ENCODE data around the gene TAS2R20.

Gene TAS2R20

DNA sequence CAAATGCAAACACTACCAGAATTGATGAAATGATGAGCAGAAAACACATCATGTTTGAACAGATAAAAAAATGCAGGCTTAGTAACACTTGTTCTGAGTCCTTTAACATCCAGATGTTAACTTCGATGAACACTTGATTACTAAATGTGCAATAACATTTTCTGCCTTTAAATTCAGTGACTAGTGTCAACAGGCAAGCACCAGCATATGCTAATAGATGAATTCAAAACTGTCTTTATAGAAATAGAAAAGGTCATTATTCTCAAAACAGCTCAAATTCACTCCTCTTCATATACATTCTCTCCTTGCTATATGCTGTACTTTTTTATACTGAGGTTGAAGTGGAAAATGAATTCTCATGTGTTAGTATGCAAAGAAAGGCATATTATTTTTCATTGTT lies 24.4 kb upstream of the TAS2R20 start, which contains the start of gene TAS2R19:
Gene TAS2R19, minus strand, starts transcription at position 101 of the 400 bp plus-strand sequence. Its CDS starts 49 bp downstream, at position 52.
- no peak for TF ChIP-seq CTCF (IDR thresholded peaks at IDR 0.05; ENCODE audit: control insufficient read depth, insufficient read depth, low read depth, low read length, missing control alignments)
- no peak for DNase-seq (ENCODE audit: low read depth)

GRCh38 chr12:11016937-11017336 lies 18.8 kb upstream of the TAS2R20 start:
- TF ChIP-seq CTCF (IDR thresholded peaks at IDR 0.05; ENCODE audit: control insufficient read depth, insufficient read depth, low read depth, low read length, missing control alignments), result no peak
- H3K4me3 ChIP-seq (ENCODE audit: control insufficient read depth, low read depth, low read length), result no peak overlapping the region
- no peak for DNase-seq (ENCODE audit: low read depth)

More for the DNA sequence above, 24.4 kb upstream of the TAS2R20 start, which contains the start of gene TAS2R19:
- no peak within 1 kb of the TSS for H3K4me3 ChIP-seq (ENCODE audit: control insufficient read depth, low read depth, low read length)

- no peak overlapping the region for H3K4me3 ChIP-seq (ENCODE audit: control insufficient read depth, low read depth, low read length)
- no peak for DNase-seq (ENCODE audit: low read depth)
- no peak for TF ChIP-seq CTCF (IDR thresholded peaks at IDR 0.05; ENCODE audit: control insufficient read depth, insufficient read depth, low read depth, low read length, missing control alignments)
Observed at GRCh38 chr12:11015775-11016430, 17.8 kb upstream of the TAS2R20 start.

DNA sequence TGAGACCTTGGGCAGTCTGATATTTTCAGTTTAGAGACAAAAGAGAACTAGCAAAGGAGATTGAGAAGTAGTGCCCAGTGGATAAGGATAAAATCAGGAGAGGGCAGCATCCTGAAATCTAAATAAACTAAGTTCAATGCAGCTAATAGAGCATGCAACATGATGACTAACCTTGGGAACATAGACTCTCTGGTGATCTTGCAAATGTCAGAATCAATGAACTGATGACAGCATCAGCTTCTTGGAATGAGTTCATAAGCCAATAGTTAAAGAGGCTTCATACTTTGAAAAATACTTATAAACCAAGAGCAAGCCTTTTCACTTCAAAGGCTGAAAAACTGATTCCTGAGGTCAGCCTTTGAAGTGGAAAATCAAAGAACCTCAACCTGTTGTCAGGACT lies 16.1 kb upstream of the TAS2R20 start:
- H3K4me3 ChIP-seq (ENCODE audit: control insufficient read depth, low read depth, low read length), result no peak overlapping the region
- DNase-seq (ENCODE audit: low read depth), result no peak
- no peak for TF ChIP-seq CTCF (IDR thresholded peaks at IDR 0.05; ENCODE audit: control insufficient read depth, insufficient read depth, low read depth, low read length, missing control alignments)

DNA sequence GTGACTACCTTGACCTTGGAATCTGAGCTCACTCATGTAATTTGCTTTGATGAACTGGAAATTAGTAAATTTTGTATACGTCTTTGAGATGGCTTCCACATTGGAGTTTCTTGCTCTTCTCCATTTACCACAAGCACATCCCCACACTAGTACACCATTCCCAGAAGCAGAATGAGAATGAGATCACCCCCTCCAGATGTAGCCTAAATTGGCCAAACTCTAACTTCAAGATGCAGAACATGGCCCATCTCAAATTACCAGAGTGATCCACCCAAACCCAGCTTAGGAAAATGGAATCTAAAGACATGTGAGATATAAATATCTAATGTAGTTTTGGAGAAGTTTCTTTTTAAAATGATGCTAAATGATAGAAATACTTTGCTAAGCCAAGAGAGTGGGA lies 9.5 kb upstream of the TAS2R20 start:
- no peak for TF ChIP-seq CTCF (IDR thresholded peaks at IDR 0.05; ENCODE audit: control insufficient read depth, insufficient read depth, low read depth, low read length, missing control alignments)
- DNase-seq (ENCODE audit: low read depth), result no peak
- no peak overlapping the region for H3K4me3 ChIP-seq (ENCODE audit: control insufficient read depth, low read depth, low read length)

DNA sequence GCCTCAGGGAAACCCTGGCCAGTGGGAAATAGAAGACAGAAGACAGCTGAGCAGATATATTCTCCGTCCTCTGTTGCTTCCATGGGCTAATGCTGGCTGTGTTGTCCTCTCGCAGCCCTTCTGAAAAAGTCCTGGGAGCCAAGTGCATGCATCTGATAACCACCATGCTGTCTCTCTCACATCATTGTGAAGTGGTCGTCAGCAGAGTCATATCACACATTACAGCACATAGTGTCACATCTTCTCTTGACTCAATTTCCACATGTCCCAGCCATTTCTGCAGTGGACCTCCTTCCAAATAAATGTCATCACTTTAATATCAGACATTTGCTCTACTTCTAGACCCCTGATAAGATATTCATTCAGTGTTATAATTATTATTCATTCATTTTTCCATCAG lies 3.8 kb downstream of the TAS2R20 start:
- H3K4me3 ChIP-seq (ENCODE audit: control insufficient read depth, low read depth, low read length), result no peak overlapping the region
- TF ChIP-seq CTCF (IDR thresholded peaks at IDR 0.05; ENCODE audit: control insufficient read depth, insufficient read depth, low read depth, low read length, missing control alignments), result no peak
- no peak for DNase-seq (ENCODE audit: low read depth)
